Transverse colon (tissue), 4 donors: ENCODE measurements around the gene SASH3. TPM values are rescaled to one million over a fixed set of nuclear protein-coding genes. Genes with fewer than 3 reads are reported as not detected.

ENCODE experiments used
- DNase-seq: peaks from one replicate; pipeline ENCODE4 v3.0.0-alpha.2; 2019
- H3K27ac ChIP-seq, 4 donors: fragments of 200-600 bp; sonication (generic); 2 replicates each; pipeline ENCODE4 v1.5.1; 2016 to 2018; ENCODE audit warnings: inconsistent platforms in 4 of 4
- H3K27me3 ChIP-seq: fragments of 200-600 bp; sonication (generic); 2 replicates; pipeline ENCODE4 v1.5.1; 2017; ENCODE audit warnings: inconsistent platforms
- H3K36me3 ChIP-seq, 4 donors: fragments of 200-600 bp; sonication (generic); 2 replicates each; pipeline ENCODE4 v1.5.1; 2017 to 2019; ENCODE audit warnings: inconsistent platforms in 4 of 4
- H3K4me1 ChIP-seq, 4 donors: fragments of 200-600 bp; sonication (generic); 2 replicates each; pipeline ENCODE4 v1.5.1; 2017 to 2020; ENCODE audit warnings: inconsistent platforms in 4 of 4
- H3K4me3 ChIP-seq, 4 donors: fragments of 200-600 bp; sonication (generic); 1 replicate in 1 of 4; 2 replicates in 3 of 4; pipeline versions ENCODE4 v1.5.1 to v1.6.1; 2017 to 2019; ENCODE audit warnings: inconsistent platforms in 4 of 4
- H3K9me3 ChIP-seq, 2 donors: fragments of 200-600 bp; sonication (generic); 2 replicates each; pipeline ENCODE4 v1.5.1; 2017 to 2019; ENCODE audit warnings: inconsistent platforms in 2 of 2
- CTCF ChIP-seq, 5 experiments: fragments of 200-600 bp in 3 of 5; fragments of 450-650 bp in 2 of 5; sonication (generic) in 3 of 5; IDR thresholded peaks; 1 replicate in 2 of 5; 2 replicates in 3 of 5; pipeline ENCODE4 v1.5.1; 2016 to 2017; ENCODE audit warnings: antibody characterized with exemption in 5 of 5, inconsistent platforms in 3 of 5, mild to moderate bottlenecking in 2 of 5, moderate library complexity in 1 of 5
- EP300 ChIP-seq: sonication (generic); formaldehyde crosslinking; IDR thresholded peaks from one replicate; pipeline ENCODE4 v1.6.1; 2017; ENCODE audit warnings: antibody characterized with exemption, low read depth
- POLR2A ChIP-seq: fragments of 450-650 bp; IDR thresholded peaks from one replicate; pipeline ENCODE4 v1.6.1; 2016; ENCODE audit warnings: antibody characterized with exemption, mild to moderate bottlenecking, moderate library complexity
- POLR2AphosphoS5 ChIP-seq, 3 donors: sonication (generic); formaldehyde crosslinking; IDR thresholded peaks; one replicate each; pipeline ENCODE4 v1.6.1; 2016; ENCODE audit warnings: antibody characterized with exemption in 3 of 3
- WGBS, 2 donors: methylation state at CpG; one replicate each; pipeline ENCODE4 v1.1.5; 2018; ENCODE audit warnings: low coverage in 1 of 2; 5-methylcytosine and 5-hydroxymethylcytosine counted together
- in situ Hi-C, 4 donors: fragments of 200-750 bp; cut with MboI; loops; one replicate each; pipeline versions ENCODE4 v1.15.0 to v1.15.1; 2017; ENCODE audit warnings: low sequenced_read_pairs in 3 of 4, low pct_ligation_motif_present in 1 of 4, low pct_unique_long_range_greater_than_20kb in 1 of 4
- intact Hi-C: fragments of 100-400 bp; cut with DNase I; formaldehyde crosslinking; loops from one replicate; pipeline ENCODE4 v1.15.1; 2023; ENCODE audit warnings: low total_unique reads
- total RNA-seq, 4 donors: library from RNA; depleted of rRNA; stranded (reverse); fragments of >200 nt; gene quantifications; one replicate each; pipeline ENCODE4 v1.1.0, GENCODE V29; 2016

Gene SASH3
- total RNA-seq, 4 donors from 2014 or later: 1.6 to 20.9 (median 11.1) TPM

GRCh38 chrX:129792586-129793291, 13.0 kb downstream of the SASH3 start:
- no peaks in the 10 kb centered on the region for H3K27me3 ChIP-seq
- intact Hi-C loops: no loop called here
- DNase-seq: no peak
- H3K4me3 ChIP-seq: no peak overlapping the region
- no peaks in the 10 kb centered on the region for H3K36me3 ChIP-seq
- in situ Hi-C loops: no loop called here
- no peaks in the 10 kb centered on the region for H3K4me1 ChIP-seq
- H3K9me3 ChIP-seq: no peaks in the 10 kb centered on the region
- TF ChIP-seq CTCF (IDR thresholded peaks at IDR 0.05) (no peak), EP300 (no peak), POLR2AphosphoS5 (IDR thresholded peaks at IDR 0.05) (no peak), POLR2A (no peak)
- 92% methylated on average over 18 of the region's 18 CpGs; no CpG with 5 or more reads in 1 of the 2 donors for WGBS, 2 donors
- no peak overlapping the region for H3K27ac ChIP-seq

GRCh38 chrX:129793604-129794191, 13.9 kb downstream of the SASH3 start:
- no peaks in the 10 kb centered on the region for H3K27me3 ChIP-seq
- DNase-seq: no peak
- no peak overlapping the region for H3K27ac ChIP-seq
- H3K4me3 ChIP-seq: no peak overlapping the region
- TF ChIP-seq EP300: no peak
- no peak for TF ChIP-seq POLR2AphosphoS5 (IDR thresholded peaks at IDR 0.05)
- TF ChIP-seq CTCF (IDR thresholded peaks at IDR 0.05): no peak
- TF ChIP-seq POLR2A: no peak
- intact Hi-C loops (no loop called here), in situ Hi-C loops (no loop called here)
- 85% methylated on average over 18 of the region's 20 CpGs; no CpG with 5 or more reads in 1 of the 2 donors for WGBS, 2 donors
- H3K4me1 ChIP-seq: no peaks in the 10 kb centered on the region
- H3K9me3 ChIP-seq: no peaks in the 10 kb centered on the region
- H3K36me3 ChIP-seq: no peaks in the 10 kb centered on the region

- 75% methylated on average over 1 of the region's 1 CpG; no CpG with 5 or more reads in 1 of the 2 donors for WGBS, 2 donors
- H3K4me3 ChIP-seq: no peak overlapping the region
- intact Hi-C loops (no loop called here), in situ Hi-C loops (no loop called here)
- H3K36me3 ChIP-seq: no peaks in the 10 kb centered on the region
- TF ChIP-seq CTCF (IDR thresholded peaks at IDR 0.05) (no peak), EP300 (no peak)
- H3K27me3 ChIP-seq: no peaks in the 10 kb centered on the region
- H3K4me1 ChIP-seq: no peaks in the 10 kb centered on the region
- H3K27ac ChIP-seq: no peak overlapping the region
- no peaks in the 10 kb centered on the region for H3K9me3 ChIP-seq
- no peak for DNase-seq
These were observed 15.8 kb downstream of the SASH3 start for GRCh38 chrX:129795584-129795983.

- intact Hi-C loops (no loop called here), in situ Hi-C loops (no loop called here)
- no peaks in the 10 kb centered on the region for H3K9me3 ChIP-seq
- TF ChIP-seq CTCF (IDR thresholded peaks at IDR 0.05): no peak
- no peaks in the 10 kb centered on the region for H3K27me3 ChIP-seq
- no peaks in the 10 kb centered on the region for H3K4me1 ChIP-seq
- H3K36me3 ChIP-seq: no peaks in the 10 kb centered on the region
- no peak for DNase-seq
- H3K27ac ChIP-seq: no peak overlapping the region
- WGBS, 2 donors: 91% methylated on average over 4 of the region's 4 CpGs; no CpG with 5 or more reads in 1 of the 2 donors
- no peak overlapping the region for H3K4me3 ChIP-seq
These were observed 17.6 kb downstream of the SASH3 start for GRCh38 chrX:129797251-129797906.
